Loucy (cell line): Measurements from ENCODE around the gene CFAP92.

ENCODE experiments used
- H2AFZ ChIP-seq: fragments of 200-600 bp; sonication (generic); 2 replicates; pipeline ENCODE4 v1.6.0; 2016; ENCODE audit warnings: antibody characterized with exemption, mild to moderate bottlenecking, low read length, moderate library complexity
- H3F3A ChIP-seq: fragments of 200-600 bp; 2 replicates; pipeline ENCODE4 v1.6.0; 2016; ENCODE audit warnings: antibody characterized with exemption, low read depth, mild to moderate bottlenecking
- H3K27me3 ChIP-seq: fragments of 200-600 bp; sonication (generic); 2 replicates; pipeline ENCODE4 v1.6.1; 2014; ENCODE audit warnings: low read length, mild to moderate bottlenecking; ENCODE audit not compliant: insufficient read depth, poor library complexity, severe bottlenecking
- H3K36me3 ChIP-seq: fragments of 200-600 bp; sonication (generic); 2 replicates; pipeline ENCODE4 v1.6.1; 2016; ENCODE audit warnings: low read length; ENCODE audit not compliant: insufficient read depth
- H3K4me1 ChIP-seq: fragments of 200-600 bp; sonication (generic); 2 replicates; pipeline ENCODE4 v1.5.1; 2014; ENCODE audit warnings: low read length, mild to moderate bottlenecking; ENCODE audit not compliant: insufficient read depth, poor library complexity, severe bottlenecking
- H3K4me2 ChIP-seq: fragments of 200-600 bp; sonication (generic); 2 replicates; pipeline ENCODE4 v1.6.0; 2014; ENCODE audit warnings: antibody characterized with exemption, low read length, low read depth, mild to moderate bottlenecking; ENCODE audit not compliant: poor library complexity, severe bottlenecking
- H3K4me3 ChIP-seq: fragments of 200-600 bp; sonication (generic); 2 replicates; pipeline ENCODE4 v1.5.1; 2014; ENCODE audit warnings: low read length, mild to moderate bottlenecking, mixed read lengths; ENCODE audit not compliant: poor library complexity, severe bottlenecking
- H3K79me2 ChIP-seq: fragments of 200-600 bp; sonication (generic); 2 replicates; pipeline ENCODE4 v1.6.1; 2014; ENCODE audit warnings: low read length; ENCODE audit not compliant: insufficient read depth
- H3K9ac ChIP-seq: fragments of 200-600 bp; sonication (generic); 2 replicates; pipeline ENCODE4 v1.6.0; 2014; ENCODE audit warnings: mild to moderate bottlenecking, low read depth, low read length, moderate library complexity; ENCODE audit not compliant: poor library complexity, severe bottlenecking
- H3K9me2 ChIP-seq: fragments of 200-600 bp; sonication (generic); replicated peaks from 2 replicates; pipeline ENCODE4 v1.6.1; 2016; ENCODE audit warnings: low read depth, low read length, mixed read lengths
- H3K9me3 ChIP-seq: fragments of 200-600 bp; sonication (generic); 2 replicates; pipeline ENCODE4 v1.6.1; 2014; ENCODE audit warnings: mild to moderate bottlenecking, antibody characterized with exemption, low read length, low read depth; ENCODE audit not compliant: insufficient read depth
- H4K20me1 ChIP-seq: fragments of 200-600 bp; sonication (generic); 2 replicates; pipeline ENCODE4 v1.6.0; 2014; ENCODE audit warnings: antibody characterized with exemption, low read length, mild to moderate bottlenecking; ENCODE audit not compliant: insufficient read depth, poor library complexity, severe bottlenecking
- CTCF ChIP-seq: fragments of 200-600 bp; sonication (generic); conservative IDR thresholded peaks from 2 replicates; pipeline ENCODE4 v1.5.1; 2014; ENCODE audit warnings: mild to moderate bottlenecking, antibody characterized with exemption, low read length
- EZH2phosphoT487 ChIP-seq: fragments of 200-600 bp; IDR thresholded peaks from 2 replicates; pipeline ENCODE4 v1.6.1; 2018; ENCODE audit warnings: antibody characterized with exemption, mild to moderate bottlenecking, moderate library complexity, borderline replicate concordance

Gene CFAP92

DNA sequence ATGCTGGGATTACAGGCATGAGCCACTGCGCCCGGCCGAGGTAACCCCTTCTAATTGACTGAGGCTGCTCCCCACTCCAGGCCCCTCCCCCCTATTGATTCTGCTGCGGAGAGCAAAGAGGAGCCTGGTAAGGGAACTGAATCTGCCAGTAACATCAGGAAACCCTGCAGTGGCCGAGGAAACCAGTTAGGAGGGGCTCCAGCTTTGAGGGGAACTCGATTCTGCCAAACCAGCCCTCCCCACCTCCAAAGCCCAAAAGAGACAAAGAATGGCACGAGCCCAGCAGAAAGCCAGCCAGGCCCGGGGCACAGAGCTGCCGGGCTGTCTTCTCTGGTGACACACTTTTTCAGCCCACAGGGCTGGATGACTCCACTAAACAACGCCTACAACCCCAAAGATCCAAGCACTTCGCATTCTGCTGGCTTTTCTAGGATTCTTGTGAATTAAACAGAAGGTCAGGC lies 129.5 kb downstream of the CFAP92 start:
- Histone ChIP-seq H4K20me1 (no peaks in the 10 kb centered on the region), H2AFZ (no peak overlapping the region), H3K4me3 (no peak overlapping the region), H3K79me2 (no peaks in the 10 kb centered on the region), H3F3A (no peaks in the 10 kb centered on the region), H3K9me2 (no peaks in the 10 kb centered on the region), H3K4me2 (no peak overlapping the region), H3K9ac (no peak overlapping the region), H3K27me3 (no peaks in the 10 kb centered on the region), H3K4me1 (no peaks in the 10 kb centered on the region), H3K9me3 (peaks cover 12% of the 10 kb centered on the region), H3K36me3 (no peaks in the 10 kb centered on the region)
- TF ChIP-seq EZH2phosphoT487 (no peak), CTCF (no peak)

DNA sequence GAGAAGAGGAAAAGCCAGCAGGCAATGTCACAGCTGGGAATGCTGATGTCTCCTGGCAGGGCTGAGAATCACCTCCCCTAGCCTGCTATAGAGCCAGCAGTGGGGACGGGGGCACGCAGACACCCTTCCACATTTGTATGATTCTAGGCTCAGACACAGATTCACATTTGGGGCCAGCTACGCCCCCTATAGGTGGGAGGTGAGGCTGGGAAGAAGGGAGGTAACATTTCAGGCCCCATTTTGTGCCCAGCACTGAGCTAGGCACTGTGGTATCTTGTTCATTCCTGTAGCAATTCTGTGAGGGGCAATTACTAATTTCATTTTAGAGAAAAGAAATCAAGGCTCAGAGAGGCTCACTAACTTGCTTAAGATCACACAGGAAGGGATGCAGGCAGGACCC lies 130.3 kb downstream of the CFAP92 start:
- H3K27me3 ChIP-seq, result no peaks in the 10 kb centered on the region
- H3K4me2 ChIP-seq, result no peak overlapping the region
- TF ChIP-seq CTCF, result peak; percentile 61
- TF ChIP-seq EZH2phosphoT487, result no peak
- H3F3A ChIP-seq, result no peaks in the 10 kb centered on the region
- no peak overlapping the region for H3K9ac ChIP-seq
- no peak overlapping the region for H3K4me3 ChIP-seq
- H2AFZ ChIP-seq, result no peak overlapping the region
- no peaks in the 10 kb centered on the region for H3K4me1 ChIP-seq
- H3K36me3 ChIP-seq, result no peaks in the 10 kb centered on the region
- H3K79me2 ChIP-seq, result no peaks in the 10 kb centered on the region
- peaks cover 19% of the 10 kb centered on the region for H3K9me3 ChIP-seq
- H3K9me2 ChIP-seq, result no peaks in the 10 kb centered on the region
- H4K20me1 ChIP-seq, result no peaks in the 10 kb centered on the region

GRCh38 chr3:128861491-128861890 lies 132.4 kb downstream of the CFAP92 start:
- Histone ChIP-seq H3K36me3 (no peaks in the 10 kb centered on the region), H3K9ac (no peak overlapping the region), H3K4me1 (no peaks in the 10 kb centered on the region), H3K27me3 (no peaks in the 10 kb centered on the region), H3K4me3 (no peak overlapping the region), H3K9me3 (peaks cover 22% of the 10 kb centered on the region), H3F3A (no peaks in the 10 kb centered on the region), H2AFZ (no peak overlapping the region), H4K20me1 (no peaks in the 10 kb centered on the region), H3K9me2 (no peaks in the 10 kb centered on the region), H3K4me2 (no peak overlapping the region), H3K79me2 (no peaks in the 10 kb centered on the region)
- no peak for TF ChIP-seq CTCF
- TF ChIP-seq EZH2phosphoT487, result no peak
